Astrocyte (in vitro differentiated cells and primary cell): Measurements from ENCODE around the gene IGFBPL1. TPM values are rescaled to one million over a fixed set of nuclear protein-coding genes. Genes with fewer than 3 reads are reported as not detected.
A peak's percentile ranks its signal among the peaks of the same experiment; 100 is the strongest.

Source experiments
- DNase-seq: peaks from one replicate; pipeline ENCODE4 v3.0.0-alpha.2; 2010; ENCODE audit warnings: low read depth
- FAIRE-seq: peaks from 2 replicates; lab custom pipeline; 2011; peaks lifted over from hg19 to GRCh38; lab: Jason Lieb, UNC
- H2AFZ ChIP-seq: 2 replicates; pipeline ENCODE4 v1.6.0; 2012; ENCODE audit warnings: low read depth, low read length, inconsistent platforms
- H3K27ac ChIP-seq: 2 replicates; pipeline ENCODE4 v1.5.1; 2011; ENCODE audit warnings: low read depth, low read length, inconsistent platforms
- H3K27me3 ChIP-seq: 2 replicates; pipeline ENCODE4 v1.6.0; 2011; ENCODE audit warnings: low read length, inconsistent platforms; ENCODE audit not compliant: insufficient read depth
- H3K36me3 ChIP-seq: 2 replicates; pipeline ENCODE4 v1.5.1; 2011; ENCODE audit warnings: low read length, inconsistent platforms; ENCODE audit not compliant: insufficient read depth
- H3K4me1 ChIP-seq: 2 replicates; pipeline ENCODE4 v1.5.1; 2011; ENCODE audit warnings: low read length, inconsistent platforms; ENCODE audit not compliant: insufficient read depth
- H3K4me2 ChIP-seq: 2 replicates; pipeline ENCODE4 v1.6.0; 2012; ENCODE audit warnings: low read length, inconsistent platforms
- H3K4me3 ChIP-seq: 2 replicates; pipeline ENCODE4 v1.5.1; 2011; ENCODE audit warnings: low read depth, mild to moderate bottlenecking, low read length, inconsistent platforms; ENCODE audit not compliant: insufficient read depth
- H3K79me2 ChIP-seq: 2 replicates; pipeline ENCODE4 v1.6.0; 2012; ENCODE audit warnings: mild to moderate bottlenecking, low read length, inconsistent platforms; ENCODE audit not compliant: insufficient read depth
- H3K9ac ChIP-seq: 2 replicates; pipeline ENCODE4 v1.6.0; 2012; ENCODE audit warnings: mild to moderate bottlenecking, low read length, inconsistent platforms
- H3K9me3 ChIP-seq: 2 replicates; pipeline ENCODE4 v1.5.1; 2012; ENCODE audit warnings: low read depth, mild to moderate bottlenecking, low read length, inconsistent platforms; ENCODE audit not compliant: insufficient read depth
- H4K20me1 ChIP-seq: 2 replicates; pipeline ENCODE4 v1.6.0; 2012; ENCODE audit warnings: low read length, inconsistent platforms; ENCODE audit not compliant: insufficient read depth
- H3K27ac Mint-ChIP-seq: one replicate; pipeline ENCODE4 v1.8.0; 2021; ENCODE audit warnings: mild to moderate bottlenecking, mixed read lengths; ENCODE audit not compliant: unreplicated experiment
- H3K27me3 Mint-ChIP-seq: one replicate; pipeline ENCODE4 v1.8.0; 2021; ENCODE audit warnings: low read depth, mixed read lengths; ENCODE audit not compliant: unreplicated experiment
- H3K36me3 Mint-ChIP-seq: one replicate; pipeline ENCODE4 v1.8.0; 2021; ENCODE audit warnings: low read depth, mixed read lengths; ENCODE audit not compliant: unreplicated experiment
- H3K4me1 Mint-ChIP-seq: one replicate; pipeline ENCODE4 v1.8.0; 2021; ENCODE audit warnings: low read depth, mixed read lengths; ENCODE audit not compliant: unreplicated experiment
- H3K4me3 Mint-ChIP-seq: one replicate; pipeline ENCODE4 v1.8.0; 2021; ENCODE audit warnings: mild to moderate bottlenecking, moderate library complexity, mixed read lengths; ENCODE audit not compliant: unreplicated experiment
- H3K9me3 Mint-ChIP-seq: one replicate; pipeline ENCODE4 v1.8.0; 2021; ENCODE audit warnings: mild to moderate bottlenecking, mixed read lengths; ENCODE audit not compliant: unreplicated experiment
- CTCF ChIP-seq: IDR thresholded peaks from 2 replicates; pipeline ENCODE4 v1.5.1; 2011; ENCODE audit warnings: low read depth, mild to moderate bottlenecking, inconsistent platforms, low read length, moderate library complexity; ENCODE audit not compliant: insufficient read depth
- EZH2 ChIP-seq: IDR thresholded peaks from 2 replicates; pipeline ENCODE4 v1.6.1; 2012; ENCODE audit warnings: mild to moderate bottlenecking, low read length, inconsistent platforms; ENCODE audit not compliant: insufficient read depth
- total RNA-seq: library from RNA; stranded (reverse); gene quantifications from 2 replicates; pipeline ENCODE4 v1.2.1, GENCODE V29; 2021

Gene IGFBPL1
- total RNA-seq, 1 donor from 2014 or later = 11.0 TPM

DNA sequence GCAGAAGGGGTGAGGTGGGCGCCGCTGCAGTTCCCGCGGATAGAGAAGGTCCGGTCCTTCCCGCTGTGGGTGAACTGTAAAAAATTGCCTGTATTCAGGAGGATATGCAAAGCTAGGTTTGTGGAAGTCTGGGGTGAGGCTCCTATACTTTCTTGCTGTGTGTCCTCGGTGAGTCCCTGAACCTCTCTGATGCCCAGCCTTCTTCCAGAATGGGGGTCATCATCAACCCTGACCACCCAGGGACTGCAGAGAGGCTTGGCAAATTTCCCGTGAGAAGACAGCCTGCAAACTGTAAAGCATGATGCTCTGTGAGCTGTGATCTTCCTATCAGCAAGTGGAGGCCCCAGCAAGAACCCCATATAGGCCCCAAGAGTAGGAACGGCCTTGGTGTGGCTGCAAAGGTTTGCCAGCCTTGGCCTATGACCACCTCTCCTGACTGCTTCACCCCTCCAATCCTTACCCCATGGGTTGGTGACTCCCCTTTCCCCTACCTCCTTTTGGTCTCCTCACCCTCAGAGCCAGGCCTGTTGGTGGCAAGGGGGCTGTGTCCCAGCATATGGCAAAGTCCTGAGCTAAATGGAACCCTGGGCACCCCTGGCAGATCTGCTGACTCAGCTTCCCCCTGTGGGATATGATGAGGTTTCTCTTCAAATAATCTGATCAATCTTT, 31.0 kb downstream of the IGFBPL1 start:
- H3K27me3 Mint-ChIP-seq = no peaks in the 10 kb centered on the region
- H3K27me3 ChIP-seq = no peaks in the 10 kb centered on the region
- H3K79me2 ChIP-seq = peaks cover 52% of the 10 kb centered on the region
- peaks cover 39% of the 10 kb centered on the region for H3K4me1 Mint-ChIP-seq
- TF ChIP-seq EZH2 = no peak
- no peak for TF ChIP-seq CTCF
- peaks cover 36% of the 10 kb centered on the region for H4K20me1 ChIP-seq
- H3K4me1 ChIP-seq = peaks cover 15% of the 10 kb centered on the region
- H3K36me3 Mint-ChIP-seq = peaks cover 29% of the 10 kb centered on the region
- H3K9me3 ChIP-seq = no peaks in the 10 kb centered on the region
- peak overlapping the region; percentile 93 for H3K4me3 Mint-ChIP-seq
- FAIRE-seq = no peak
- peak overlapping the region; percentile 84 for H3K27ac Mint-ChIP-seq
- no peaks in the 10 kb centered on the region for H3K9me3 Mint-ChIP-seq
- DNase-seq = no peak
- peak overlapping the region; percentile 92 for H3K9ac ChIP-seq
- H3K4me3 ChIP-seq = peak overlapping the region; percentile 90
- H3K27ac ChIP-seq = peak overlapping the region; percentile 75
- H2AFZ ChIP-seq = peak overlapping the region; percentile 96
- peaks cover 21% of the 10 kb centered on the region for H3K36me3 ChIP-seq
- peak overlapping the region; percentile 98 for H3K4me2 ChIP-seq

- Histone ChIP-seq H2AFZ (peak within 1 kb of the TSS; percentile 96), H3K4me3 (peak within 1 kb of the TSS; percentile 90), H4K20me1 (peaks cover 31% of the 10 kb centered on the region), H3K27ac (peak within 1 kb of the TSS; percentile 75), H3K79me2 (peaks cover 50% of the 10 kb centered on the region), H3K4me1 (peaks cover 12% of the 10 kb centered on the region), H3K36me3 (peaks cover 19% of the 10 kb centered on the region), H3K9me3 (no peaks in the 10 kb centered on the region), H3K27me3 (no peaks in the 10 kb centered on the region), H3K9ac (peak within 1 kb of the TSS; percentile 92), H3K4me2 (peak within 1 kb of the TSS; percentile 98)
- DNase-seq (peak; percentile 73), FAIRE-seq (no peak)
- Mint-ChIP-seq H3K27me3 (no peaks in the 10 kb centered on the region), H3K36me3 (peaks cover 27% of the 10 kb centered on the region), H3K27ac (peak within 1 kb of the TSS; percentile 92), H3K4me3 (peak within 1 kb of the TSS; percentile 93), H3K4me1 (peaks cover 39% of the 10 kb centered on the region), H3K9me3 (peaks cover 1% of the 10 kb centered on the region)
- TF ChIP-seq EZH2 = no peak
- no peak for TF ChIP-seq CTCF
These were observed 31.8 kb downstream of the IGFBPL1 start, which contains the start of gene ALDH1B1 for GRCh38 chr9:38392235-38393127. TSS of gene ALDH1B1 (plus strand) at chr9:38392702. CDS start at chr9:38395749, 3,047 bp downstream.
